ENCODE measurements around the gene SLC30A1. TPM values are rescaled to one million over a fixed set of nuclear protein-coding genes. Genes with fewer than 3 reads are reported as not detected.
A peak's percentile ranks its signal among the peaks of the same experiment; 100 is the strongest.

Gene SLC30A1
- total and polyA plus RNA-seq, 7 donors = 4.2 to 11.8 (median 7.9) TPM

DNA sequence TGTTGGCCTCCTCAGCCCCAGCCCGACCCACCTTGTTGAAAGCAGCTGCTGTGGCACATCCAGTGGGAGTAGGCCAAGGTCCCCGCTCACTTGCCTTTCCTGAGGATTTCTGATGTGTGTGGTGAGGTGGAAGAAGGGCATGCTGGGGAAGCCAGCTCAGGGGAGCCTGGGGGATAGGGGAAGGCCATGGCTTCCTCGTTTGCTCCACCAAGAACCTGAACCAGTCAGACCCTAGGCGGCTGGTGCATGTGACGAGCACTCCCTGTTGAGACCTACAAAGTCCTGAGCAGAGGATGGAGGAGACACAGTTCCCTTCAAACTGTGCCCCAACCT, 38.0 kb upstream of the SLC30A1 start:
- 96% methylated on average over 5 of the region's 5 CpGs for WGBS, 2 donors
- no peaks in the 10 kb centered on the region for H3K36me3 ChIP-seq
- peak overlapping the region in 3 of 4 donors; percentile 17 to 57 (median 57) for H3K27ac ChIP-seq
- no peaks in the 10 kb centered on the region for H3K9me3 ChIP-seq
- TF ChIP-seq EP300 (IDR thresholded peaks at IDR 0.05) (no peak), POLR2A (IDR thresholded peaks at IDR 0.05) (no peak), POLR2AphosphoS5 (IDR thresholded peaks at IDR 0.05) (no peak), CTCF (IDR thresholded peaks at IDR 0.05) (no peak)
- peaks cover 0 to 33% (median 26%) of the 10 kb centered on the region in 4 donors for H3K4me1 ChIP-seq
- H3K27me3 ChIP-seq = no peaks in the 10 kb centered on the region
- DNase-seq = no peak
- H3K4me3 ChIP-seq = no peak overlapping the region
- intact Hi-C loops (cut with DNase I) = no loop called here

DNA sequence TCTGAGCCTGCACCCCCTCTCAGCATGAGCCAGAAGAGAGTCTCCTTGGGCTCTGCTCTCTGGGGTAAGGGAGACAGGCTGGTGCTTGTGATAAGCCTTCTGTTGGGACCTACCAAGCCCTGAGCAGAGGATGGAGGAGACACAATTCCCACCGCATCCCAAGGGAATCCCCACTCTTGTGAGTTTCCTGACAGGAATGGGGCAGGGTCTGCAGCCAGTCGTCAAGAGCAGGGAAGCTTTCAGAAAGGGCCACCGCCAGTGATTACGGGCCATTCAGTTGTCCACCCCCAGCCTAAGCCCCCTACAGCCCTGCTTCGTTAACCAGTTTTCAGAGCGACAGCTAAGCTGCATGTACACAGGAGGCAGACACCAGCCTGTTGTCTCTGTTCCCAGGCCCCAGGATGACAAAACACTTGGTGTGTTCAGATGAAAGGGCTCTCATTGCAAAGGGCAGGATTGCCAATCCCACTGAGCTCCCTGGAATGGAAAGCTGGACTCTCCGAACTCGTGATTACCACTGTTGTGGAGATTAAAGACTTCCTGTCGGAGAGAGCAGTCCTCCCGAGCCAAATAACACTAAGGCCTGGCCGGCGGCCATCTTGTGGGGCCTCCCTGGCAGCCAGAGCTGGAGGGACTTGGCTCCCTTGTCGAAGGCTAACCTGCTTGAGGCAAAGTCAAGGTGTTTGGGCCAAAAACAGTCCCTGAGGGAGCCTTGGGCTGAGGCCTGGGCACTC, 37.4 kb upstream of the SLC30A1 start:
- no peak for TF ChIP-seq POLR2A (IDR thresholded peaks at IDR 0.05)
- no peak for TF ChIP-seq CTCF (IDR thresholded peaks at IDR 0.05)
- no peak for TF ChIP-seq EP300 (IDR thresholded peaks at IDR 0.05)
- peak in 2 of 4 donors; percentile 15 to 20 for TF ChIP-seq POLR2AphosphoS5 (IDR thresholded peaks at IDR 0.05)
- 88 to 89% methylated on average over 13 of the region's 13 CpGs for WGBS, 2 donors
- peak; percentile 80 for DNase-seq
- Histone ChIP-seq H3K27ac (peak overlapping the region in 3 of 4 donors; percentile 17 to 57 (median 57)), H3K4me3 (no peak overlapping the region), H3K4me1 (peaks cover 0 to 33% (median 26%) of the 10 kb centered on the region in 4 donors), H3K9me3 (no peaks in the 10 kb centered on the region), H3K36me3 (no peaks in the 10 kb centered on the region), H3K27me3 (no peaks in the 10 kb centered on the region)
- intact Hi-C loops (cut with DNase I) = no loop called here

DNA sequence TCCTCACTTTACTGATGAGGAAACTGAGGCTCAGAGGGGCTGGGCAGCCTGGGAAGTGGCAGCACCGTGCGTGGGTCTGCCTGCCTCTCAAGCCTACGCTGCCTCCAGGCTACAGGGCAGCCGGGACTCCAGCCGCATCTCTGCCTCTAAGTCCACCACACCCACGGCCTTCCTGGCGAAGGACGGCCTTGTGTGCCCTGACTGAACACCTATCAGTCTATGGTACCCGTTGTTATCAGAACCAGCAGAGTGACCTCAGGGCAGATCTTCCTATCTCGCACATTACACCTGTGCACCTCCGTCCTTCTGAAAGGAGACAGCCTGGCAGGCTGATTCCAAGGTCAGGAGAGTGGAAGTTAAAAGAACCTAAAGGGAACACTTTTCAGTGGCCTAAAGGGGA, 35.7 kb upstream of the SLC30A1 start:
- no peaks in the 10 kb centered on the region for H3K36me3 ChIP-seq
- no peaks in the 10 kb centered on the region for H3K9me3 ChIP-seq
- DNase-seq = no peak
- H3K4me1 ChIP-seq = peaks cover 0 to 39% (median 31%) of the 10 kb centered on the region in 4 donors
- H3K4me3 ChIP-seq = no peak overlapping the region
- 56 to 82% methylated on average over 11 of the region's 11 CpGs for WGBS, 2 donors
- H3K27me3 ChIP-seq = no peaks in the 10 kb centered on the region
- intact Hi-C loops (cut with DNase I) = no loop called here
- no peak for TF ChIP-seq POLR2AphosphoS5 (IDR thresholded peaks at IDR 0.05)
- no peak for TF ChIP-seq POLR2A (IDR thresholded peaks at IDR 0.05)
- no peak for TF ChIP-seq CTCF (IDR thresholded peaks at IDR 0.05)
- no peak for TF ChIP-seq EP300 (IDR thresholded peaks at IDR 0.05)
- no peak overlapping the region for H3K27ac ChIP-seq

- H3K27ac ChIP-seq = peak overlapping the region; percentile 26 to 78 (median 70)
- no peaks in the 10 kb centered on the region for H3K27me3 ChIP-seq
- no peak for TF ChIP-seq POLR2AphosphoS5 (IDR thresholded peaks at IDR 0.05)
- no peak for TF ChIP-seq CTCF (IDR thresholded peaks at IDR 0.05)
- no peak for TF ChIP-seq POLR2A (IDR thresholded peaks at IDR 0.05)
- no peak for TF ChIP-seq EP300 (IDR thresholded peaks at IDR 0.05)
- H3K36me3 ChIP-seq = no peaks in the 10 kb centered on the region
- H3K4me3 ChIP-seq = no peak overlapping the region
- intact Hi-C loops (cut with DNase I) = loop anchor here (2.0 kb wide), 1 partner anchor 35 kb away; the partner anchor contains the start of gene SLC30A1
- peaks cover 0 to 39% (median 31%) of the 10 kb centered on the region in 4 donors for H3K4me1 ChIP-seq
- no peaks in the 10 kb centered on the region for H3K9me3 ChIP-seq
- no peak for DNase-seq
- WGBS, 2 donors = 20 to 74% methylated on average over 5 of the region's 5 CpGs
These were observed 35.0 kb upstream of the SLC30A1 start for GRCh38 chr1:211613951-211614350.

All from sigmoid colon (tissue), 7 donors.